Brain microvascular endothelial cell (primary cell): ENCODE results near the gene GSK3B.

ENCODE experiments used
- DNase-seq: peaks from one replicate; pipeline ENCODE4 v3.0.0-alpha.2; 2020
- H3K27ac ChIP-seq: fragments of 250-450 bp; sonication (Bioruptor Pico); 2 replicates; pipeline ENCODE4 v1.5.1; 2020; ENCODE audit warnings: mild to moderate bottlenecking, moderate library complexity
- H3K27me3 ChIP-seq: fragments of 250-450 bp; sonication (Bioruptor Pico); replicated peaks from 2 replicates; pipeline ENCODE4 v1.5.1; 2020; ENCODE audit warnings: mild to moderate bottlenecking
- H3K36me3 ChIP-seq: fragments of 250-450 bp; sonication (Bioruptor Pico); replicated peaks from 2 replicates; pipeline ENCODE4 v1.5.1; 2020; ENCODE audit warnings: mild to moderate bottlenecking
- H3K4me3 ChIP-seq: 2 replicates; pipeline ENCODE4 v1.5.1; 2011; ENCODE audit warnings: low read depth, mild to moderate bottlenecking, control low read depth, low read length, moderate library complexity
- in situ Hi-C: cut with HindIII; loops from 2 replicates; pipeline ENCODE4 v1.10.0; 2017; ENCODE audit warnings: low sequenced_read_pairs, low pct_ligation_motif_present
- TF ChIP-seq, protein P1 (sequence below): IDR thresholded peaks from 2 replicates; pipeline ENCODE4 v1.5.1; 2011; ENCODE audit warnings: low read depth, mild to moderate bottlenecking, moderate library complexity, low read length, control low read depth, inconsistent platforms; ENCODE audit errors: missing control alignments

Gene GSK3B

DNA sequence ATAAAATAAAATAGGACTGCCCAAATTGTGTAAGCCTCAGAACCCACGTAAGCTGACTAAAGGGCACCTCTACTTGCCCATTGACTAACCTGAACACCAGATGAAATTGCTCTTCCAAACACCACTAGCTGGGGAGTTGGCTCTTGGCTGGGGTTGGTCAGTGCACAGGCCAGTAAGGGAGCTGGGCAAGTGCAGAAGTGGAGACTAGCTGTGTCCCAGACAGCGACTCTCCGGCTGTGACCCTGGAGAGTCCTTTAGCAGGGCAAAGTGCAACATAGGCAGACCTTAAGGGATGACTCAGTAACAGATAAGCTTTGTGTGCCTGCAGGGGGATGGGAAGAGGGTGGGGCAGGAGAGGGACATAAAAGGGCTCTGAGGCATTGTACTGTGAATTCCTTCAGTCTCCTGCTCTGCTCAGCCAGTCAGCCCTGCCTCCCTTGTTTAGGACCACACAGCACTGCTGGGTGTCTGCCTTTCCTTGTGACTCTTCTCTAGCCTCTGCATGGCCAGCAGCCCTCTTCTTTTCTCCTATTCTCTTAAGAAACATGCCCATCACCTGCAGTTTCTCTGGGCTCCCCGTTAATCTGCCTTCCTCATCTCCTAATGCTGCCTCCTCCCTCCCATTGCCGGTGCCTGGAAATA is 299.2 kb downstream of the GSK3B start:
- in situ Hi-C loops: no loop called here
- DNase-seq: peak; percentile 11
- no peak overlapping the region for H3K27ac ChIP-seq
- TF ChIP-seq, protein P1, sequence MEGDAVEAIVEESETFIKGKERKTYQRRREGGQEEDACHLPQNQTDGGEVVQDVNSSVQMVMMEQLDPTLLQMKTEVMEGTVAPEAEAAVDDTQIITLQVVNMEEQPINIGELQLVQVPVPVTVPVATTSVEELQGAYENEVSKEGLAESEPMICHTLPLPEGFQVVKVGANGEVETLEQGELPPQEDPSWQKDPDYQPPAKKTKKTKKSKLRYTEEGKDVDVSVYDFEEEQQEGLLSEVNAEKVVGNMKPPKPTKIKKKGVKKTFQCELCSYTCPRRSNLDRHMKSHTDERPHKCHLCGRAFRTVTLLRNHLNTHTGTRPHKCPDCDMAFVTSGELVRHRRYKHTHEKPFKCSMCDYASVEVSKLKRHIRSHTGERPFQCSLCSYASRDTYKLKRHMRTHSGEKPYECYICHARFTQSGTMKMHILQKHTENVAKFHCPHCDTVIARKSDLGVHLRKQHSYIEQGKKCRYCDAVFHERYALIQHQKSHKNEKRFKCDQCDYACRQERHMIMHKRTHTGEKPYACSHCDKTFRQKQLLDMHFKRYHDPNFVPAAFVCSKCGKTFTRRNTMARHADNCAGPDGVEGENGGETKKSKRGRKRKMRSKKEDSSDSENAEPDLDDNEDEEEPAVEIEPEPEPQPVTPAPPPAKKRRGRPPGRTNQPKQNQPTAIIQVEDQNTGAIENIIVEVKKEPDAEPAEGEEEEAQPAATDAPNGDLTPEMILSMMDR: no peak
- H3K27me3 ChIP-seq: no peaks in the 10 kb centered on the region
- no peak overlapping the region for H3K4me3 ChIP-seq
- no peaks in the 10 kb centered on the region for H3K36me3 ChIP-seq

DNA sequence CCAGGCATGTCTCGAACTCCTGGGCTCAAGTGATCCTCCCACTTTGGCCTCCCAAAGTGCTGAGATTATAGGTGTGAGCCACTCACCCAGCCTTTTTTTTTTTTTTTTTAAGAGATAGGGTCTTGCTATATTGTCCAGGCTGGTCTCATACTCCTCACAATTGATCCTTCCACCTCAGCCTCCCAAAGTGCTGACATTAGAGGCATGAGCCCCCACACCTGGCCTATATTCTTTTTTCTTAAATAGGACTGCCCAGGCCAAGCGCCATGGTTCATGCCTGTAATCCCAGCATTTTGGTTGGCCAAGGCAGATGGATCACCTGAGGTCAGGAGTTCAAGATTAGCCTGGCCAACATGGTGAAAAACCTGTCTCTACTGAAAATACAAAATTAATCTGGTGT is 299.8 kb downstream of the GSK3B start:
- in situ Hi-C loops: no loop called here
- Histone ChIP-seq H3K4me3 (no peak overlapping the region), H3K27ac (no peak overlapping the region), H3K36me3 (no peaks in the 10 kb centered on the region), H3K27me3 (no peaks in the 10 kb centered on the region)
- TF ChIP-seq, protein P1: no peak
- no peak for DNase-seq

DNA sequence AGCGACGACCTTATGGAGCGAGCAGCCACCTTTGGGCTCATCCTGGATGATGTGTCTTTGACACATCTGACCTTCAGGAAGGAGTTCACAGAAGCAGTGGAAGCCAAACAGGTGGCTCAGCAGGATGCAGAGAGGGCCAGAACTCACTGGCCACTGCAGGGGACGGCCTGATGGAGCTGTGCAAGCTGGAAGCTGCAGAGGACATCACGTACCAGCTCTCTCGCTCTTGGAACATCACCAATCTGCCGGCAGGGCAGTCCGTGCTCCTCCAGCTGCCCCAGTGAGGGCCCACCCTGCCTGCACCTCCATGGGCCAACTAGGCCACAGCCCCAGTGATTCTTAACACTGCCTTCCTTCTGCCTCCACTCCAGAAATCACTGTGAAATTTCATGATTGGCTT is 302.0 kb downstream of the GSK3B start:
- no peak for DNase-seq
- TF ChIP-seq, protein P1: no peak
- H3K27ac ChIP-seq: no peak overlapping the region
- in situ Hi-C loops: no loop called here
- H3K27me3 ChIP-seq: no peaks in the 10 kb centered on the region
- no peaks in the 10 kb centered on the region for H3K36me3 ChIP-seq
- no peak overlapping the region for H3K4me3 ChIP-seq

DNA sequence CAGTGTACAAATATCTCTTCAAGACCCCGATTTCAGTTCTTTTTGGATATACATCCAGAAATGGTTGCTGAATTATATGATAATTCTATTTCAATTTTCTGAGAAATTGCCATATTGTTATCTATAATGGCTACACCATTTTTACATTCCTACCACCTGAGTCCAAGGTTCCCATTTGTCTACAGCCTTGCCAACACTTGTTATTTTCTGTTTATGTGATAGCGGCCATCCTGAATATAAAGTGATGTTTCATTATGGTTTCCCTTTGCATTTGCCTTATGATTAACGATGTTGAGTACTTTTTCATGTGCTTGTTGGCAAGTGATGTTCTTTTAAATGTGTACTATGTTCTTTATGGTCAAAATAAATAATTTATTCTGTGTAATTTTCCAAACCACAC is 303.9 kb downstream of the GSK3B start:
- Histone ChIP-seq H3K27me3 (no peaks in the 10 kb centered on the region), H3K36me3 (no peaks in the 10 kb centered on the region), H3K27ac (no peak overlapping the region), H3K4me3 (no peak overlapping the region)
- TF ChIP-seq, protein P1: no peak
- in situ Hi-C loops: no loop called here
- no peak for DNase-seq

DNA sequence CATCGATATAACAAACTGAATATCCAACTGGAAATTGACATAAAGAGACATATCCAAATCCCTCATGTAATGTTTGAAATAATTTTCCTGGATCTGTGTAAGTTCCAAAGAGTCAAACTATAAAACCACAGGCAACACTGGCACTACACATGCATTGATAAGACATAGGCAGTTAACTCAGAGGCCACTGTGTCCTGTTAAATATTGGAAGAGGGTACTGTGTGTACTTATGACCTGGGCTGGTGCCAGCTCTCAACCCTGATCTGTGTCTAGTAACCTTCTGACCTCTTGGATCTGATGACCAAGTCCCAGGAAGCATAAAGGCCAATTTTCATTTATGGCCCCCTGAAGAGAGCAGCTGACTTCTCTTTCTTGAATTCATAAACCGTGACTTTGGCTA is 307.8 kb downstream of the GSK3B start:
- Histone ChIP-seq H3K27me3 (no peaks in the 10 kb centered on the region), H3K27ac (no peak overlapping the region), H3K36me3 (no peaks in the 10 kb centered on the region), H3K4me3 (no peak overlapping the region)
- DNase-seq: no peak
- TF ChIP-seq, protein P1: no peak
- in situ Hi-C loops: no loop called here

DNA sequence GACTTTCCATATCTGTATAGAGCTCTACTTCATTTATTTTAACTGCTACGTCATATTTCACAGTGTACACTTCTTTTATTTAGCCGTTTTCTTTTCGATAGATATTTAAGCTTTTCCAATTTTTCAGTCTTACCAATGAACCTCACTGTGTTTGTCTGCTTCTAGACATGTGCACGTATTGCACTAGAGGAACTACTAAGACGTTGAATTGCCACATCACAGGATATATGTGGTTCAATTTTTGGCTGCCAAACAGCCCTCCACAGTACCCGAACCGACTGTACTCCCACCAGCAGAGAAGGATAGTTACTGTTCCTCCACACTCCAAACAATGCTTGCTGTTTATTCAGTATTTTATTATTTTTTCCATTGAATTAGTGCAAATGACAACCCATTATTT is 310.4 kb downstream of the GSK3B start:
- no peak overlapping the region for H3K27ac ChIP-seq
- TF ChIP-seq, protein P1: no peak
- no peaks in the 10 kb centered on the region for H3K27me3 ChIP-seq
- in situ Hi-C loops: no loop called here
- no peak overlapping the region for H3K4me3 ChIP-seq
- no peak for DNase-seq
- H3K36me3 ChIP-seq: no peaks in the 10 kb centered on the region
